Endometrial microvascular endothelial cells (primary cell): ENCODE results near the gene KLHDC9. TPM values are rescaled to one million over a fixed set of nuclear protein-coding genes. Genes with fewer than 3 reads are reported as not detected.

Experiments
- in situ Hi-C: cut with HindIII; loops from 2 replicates; pipeline ENCODE4 v1.10.0; 2017; ENCODE audit warnings: low sequenced_read_pairs, low pct_unique_long_range_greater_than_20kb; ENCODE audit errors: inconsistent ontology term
- total RNA-seq: library from RNA; depleted of rRNA; stranded (reverse); fragments of >200 nt; gene quantifications from one replicate; pipeline ENCODE4 v1.2.3, GENCODE V29; 2015; ENCODE audit errors: inconsistent ontology term

Gene KLHDC9
- total RNA-seq, 1 donor from 2014 or later = 0.46 TPM

DNA sequence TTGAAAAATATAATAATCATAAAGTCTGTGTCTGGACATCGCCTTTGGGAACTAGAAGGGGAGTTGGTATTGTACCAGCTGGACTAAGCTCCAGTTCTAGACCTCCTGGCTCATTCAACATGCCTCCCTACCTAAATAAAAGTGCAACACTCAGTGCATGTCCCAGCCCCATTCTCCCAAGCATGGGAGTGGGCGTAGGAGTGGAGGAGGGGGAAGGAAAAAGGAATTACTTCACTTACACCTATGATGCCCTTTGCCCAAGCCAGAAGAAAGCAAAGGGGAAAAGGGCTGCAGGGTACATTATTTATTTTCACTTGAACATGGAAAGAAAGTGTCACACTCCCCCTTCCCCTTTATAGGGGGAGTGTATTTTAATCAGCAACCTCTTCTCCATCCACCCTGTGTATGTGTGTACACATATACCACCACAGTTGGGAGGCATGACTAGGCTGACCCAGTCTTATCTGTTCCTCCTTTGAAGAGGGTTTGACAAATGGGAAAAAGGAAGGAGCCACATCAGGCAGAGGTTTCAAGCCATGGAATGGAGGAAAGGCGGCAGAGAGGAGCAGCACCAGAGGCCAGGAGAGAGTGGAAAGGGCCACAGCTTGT, 23.0 kb downstream of the KLHDC9 start:
- in situ Hi-C loops = no loop called here

DNA sequence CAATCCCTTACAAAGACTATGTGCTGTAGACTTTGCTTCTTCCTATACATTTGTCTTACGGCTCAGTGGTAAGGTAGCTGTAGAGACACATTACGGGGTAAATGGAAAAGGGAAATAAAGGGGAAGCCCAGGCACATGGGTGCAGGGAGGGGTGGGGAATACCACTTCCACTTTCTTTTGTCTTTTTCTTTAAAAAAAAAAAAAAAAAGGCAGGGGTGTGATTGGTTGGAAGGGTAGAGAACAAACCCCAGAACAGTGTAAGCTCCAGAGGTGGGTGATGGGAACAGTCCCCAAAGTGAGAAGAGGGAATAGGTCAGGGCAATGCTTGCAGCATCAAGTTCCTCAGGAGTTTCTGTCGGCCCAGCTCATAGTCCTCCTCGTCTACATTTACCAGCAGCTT, 23.7 kb downstream of the KLHDC9 start:
- in situ Hi-C loops = no loop called here

DNA sequence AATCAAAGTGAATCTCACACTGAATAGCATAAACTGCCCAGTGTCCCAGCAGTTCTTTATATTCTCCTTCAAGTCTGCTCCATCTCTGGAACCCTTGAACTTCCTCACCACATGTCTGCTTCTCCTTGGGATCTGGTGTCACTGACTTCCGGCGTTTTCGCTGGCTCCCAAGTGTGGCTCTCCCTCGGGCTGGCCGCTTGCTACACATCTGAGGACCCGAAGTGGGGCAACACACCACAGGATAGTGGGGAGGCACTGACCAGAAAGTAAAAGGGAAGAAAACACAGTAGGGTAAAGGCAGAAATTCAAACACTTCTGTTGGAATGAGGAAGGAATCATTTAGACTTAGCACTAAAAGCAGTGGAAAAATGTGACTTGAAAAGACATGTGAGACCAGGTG, 24.8 kb downstream of the KLHDC9 start:
- in situ Hi-C loops = no loop called here

DNA sequence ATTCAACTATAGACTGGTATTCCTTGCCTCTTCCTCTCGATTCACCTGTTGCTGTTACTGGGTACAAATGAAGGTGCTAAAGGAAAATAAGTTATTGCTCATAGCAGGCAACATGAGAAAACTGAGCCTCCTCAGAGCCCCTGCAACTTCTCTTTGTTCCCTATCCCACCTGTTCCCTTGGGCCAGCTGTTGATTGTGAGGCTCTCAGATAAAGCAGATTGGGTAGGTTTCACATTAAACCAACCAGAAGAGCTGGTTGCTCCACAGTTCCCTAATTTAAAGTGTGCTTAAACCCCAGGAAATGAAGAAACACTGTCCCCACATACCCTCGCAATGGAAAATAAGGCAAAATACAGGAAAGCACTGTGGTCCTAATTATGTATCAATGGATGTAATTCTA, 29.5 kb downstream of the KLHDC9 start:
- in situ Hi-C loops = no loop called here

DNA sequence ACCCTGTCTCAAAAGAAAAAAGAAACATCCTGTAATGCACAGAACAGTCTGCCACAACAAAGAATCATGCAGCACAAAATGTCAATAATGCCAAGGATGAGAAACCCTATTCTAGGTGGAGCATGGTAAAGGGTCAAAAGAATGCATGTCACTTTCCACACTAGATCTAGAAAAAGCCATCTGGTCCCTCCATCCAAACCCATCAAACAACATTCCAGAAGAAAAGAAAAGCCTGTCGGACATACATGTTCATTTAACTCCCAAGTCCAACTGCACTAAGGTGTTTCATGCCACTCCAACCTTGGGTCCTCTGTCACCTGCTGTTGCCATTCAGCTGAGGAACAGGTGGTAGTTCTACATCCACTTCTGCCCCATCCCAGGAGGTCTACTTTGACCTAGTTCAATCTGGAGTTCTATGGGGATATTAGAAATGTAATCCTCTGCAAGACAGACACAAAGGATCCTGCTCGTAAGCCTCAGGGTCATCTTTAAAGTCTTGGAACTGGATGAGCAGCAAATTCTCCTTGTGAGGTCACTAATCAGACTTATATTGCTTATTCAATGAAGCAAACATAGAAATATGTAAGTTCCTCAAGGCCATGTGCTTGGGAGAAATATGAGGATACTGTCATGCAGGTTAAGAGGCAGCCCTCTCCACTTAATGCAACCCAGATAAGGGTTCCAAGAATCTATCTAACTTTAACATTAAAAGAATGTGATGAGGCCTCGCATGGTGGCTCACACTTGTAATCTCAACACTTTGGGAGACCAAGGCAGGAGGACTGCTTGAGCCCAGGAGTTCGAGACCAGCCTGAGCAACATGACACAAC, 30.6 kb downstream of the KLHDC9 start:
- in situ Hi-C loops = no loop called here

DNA sequence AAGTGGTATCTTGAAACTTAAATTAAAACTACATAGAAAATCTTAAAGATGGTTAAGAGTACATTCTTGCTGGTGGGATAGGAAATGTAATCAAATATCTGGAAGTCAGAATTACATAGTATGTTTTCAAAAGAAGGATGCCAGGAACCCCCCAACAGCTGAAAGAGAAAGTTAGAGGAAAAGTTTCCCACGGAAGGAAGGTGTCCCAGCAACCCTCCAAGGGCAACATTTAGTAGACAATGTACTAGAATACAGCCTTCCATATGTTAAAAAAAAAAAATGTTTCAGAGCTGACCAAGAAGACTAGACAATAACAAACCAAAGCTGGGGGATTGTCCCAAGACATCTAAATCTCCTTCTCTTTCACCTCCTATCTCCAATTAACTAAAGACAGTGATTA, 32.1 kb downstream of the KLHDC9 start:
- in situ Hi-C loops = no loop called here

DNA sequence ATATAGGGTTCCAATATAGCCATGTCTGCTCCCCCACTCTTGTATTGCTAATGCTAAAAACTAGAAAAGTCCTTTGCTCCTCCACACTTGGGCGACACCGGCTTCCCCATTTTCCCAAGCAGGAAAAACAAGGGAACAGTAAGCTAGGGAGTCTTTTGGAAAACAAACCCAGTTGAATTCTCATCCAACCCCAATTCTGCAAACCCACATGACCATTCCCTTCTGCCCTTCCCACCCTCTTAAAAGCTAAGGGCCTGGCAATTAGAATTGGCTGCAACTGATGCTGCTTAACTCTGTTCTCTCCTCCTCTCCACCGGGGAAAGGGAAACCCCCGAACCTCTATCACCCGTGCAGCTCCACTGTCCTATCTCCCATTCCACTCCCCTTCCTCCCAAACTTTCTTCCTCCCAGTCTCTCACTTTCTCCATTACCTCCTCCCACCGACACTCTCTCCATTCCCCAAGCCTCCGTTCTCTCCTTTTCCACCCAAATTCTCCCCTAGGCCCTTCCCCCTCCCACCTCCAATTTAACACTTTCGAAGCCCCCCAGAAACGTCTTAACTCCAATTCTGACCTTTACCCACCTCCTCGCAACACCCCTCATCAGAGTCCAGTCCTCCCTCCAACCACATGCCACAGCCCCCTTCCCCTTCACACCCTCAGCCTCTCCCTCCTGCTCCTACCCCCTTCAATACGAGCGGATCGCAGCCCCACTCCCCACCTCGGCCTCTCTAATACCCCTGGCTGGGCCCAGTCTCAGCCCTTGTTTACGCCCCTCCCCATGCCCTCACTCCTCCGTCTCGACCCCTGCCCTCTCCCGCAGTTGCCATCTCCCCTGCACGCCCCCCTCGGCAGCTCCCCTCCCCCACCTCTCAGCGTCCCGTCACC, 33.6 kb downstream of the KLHDC9 start:
- in situ Hi-C loops = no loop called here

DNA sequence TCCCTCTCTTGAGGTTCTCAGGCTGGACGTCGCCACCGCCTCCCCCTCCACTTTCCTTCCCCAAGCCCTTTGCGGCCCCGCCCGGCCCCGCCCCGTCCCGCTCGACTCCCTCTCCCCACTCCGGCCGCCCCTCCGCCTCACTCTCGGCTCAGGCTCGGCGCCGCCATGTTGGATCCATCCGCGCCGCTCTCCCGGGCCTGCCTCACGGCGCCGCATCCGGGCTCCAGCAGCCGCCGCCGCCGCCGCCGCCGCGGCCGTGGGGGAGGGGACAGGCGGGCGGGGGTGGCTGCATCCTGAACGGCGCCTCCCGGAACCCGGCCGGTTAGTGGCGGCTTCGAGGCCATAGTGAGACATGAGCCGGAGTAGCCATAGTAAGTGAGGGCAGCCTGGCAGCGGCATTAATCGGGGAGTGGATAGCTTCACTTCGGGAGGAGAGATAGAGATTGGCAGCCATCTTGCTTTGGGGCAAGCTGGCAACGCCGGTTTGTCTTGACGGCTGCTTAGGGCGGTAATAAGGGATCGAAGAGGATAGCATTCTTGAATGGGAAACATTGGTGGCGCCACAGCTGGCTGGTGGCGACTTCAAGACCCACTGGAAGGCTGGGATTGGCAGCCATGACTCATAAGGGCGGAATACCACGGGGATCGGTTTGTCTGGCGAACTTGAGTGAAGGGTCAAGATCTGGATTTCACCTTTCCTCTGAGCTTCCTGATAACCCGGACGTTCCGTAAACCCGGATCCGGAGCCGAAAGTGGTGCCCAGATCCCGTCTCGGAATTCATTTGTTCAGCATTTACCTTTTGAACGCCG, 34.5 kb downstream of the KLHDC9 start, which contains the start of gene DEDD:
Gene DEDD (minus strand): TSS at position 258 of the 810 bp plus-strand sequence. CDS start 8,205 bp downstream, outside the sequence.
- in situ Hi-C loops = no loop called here

DNA sequence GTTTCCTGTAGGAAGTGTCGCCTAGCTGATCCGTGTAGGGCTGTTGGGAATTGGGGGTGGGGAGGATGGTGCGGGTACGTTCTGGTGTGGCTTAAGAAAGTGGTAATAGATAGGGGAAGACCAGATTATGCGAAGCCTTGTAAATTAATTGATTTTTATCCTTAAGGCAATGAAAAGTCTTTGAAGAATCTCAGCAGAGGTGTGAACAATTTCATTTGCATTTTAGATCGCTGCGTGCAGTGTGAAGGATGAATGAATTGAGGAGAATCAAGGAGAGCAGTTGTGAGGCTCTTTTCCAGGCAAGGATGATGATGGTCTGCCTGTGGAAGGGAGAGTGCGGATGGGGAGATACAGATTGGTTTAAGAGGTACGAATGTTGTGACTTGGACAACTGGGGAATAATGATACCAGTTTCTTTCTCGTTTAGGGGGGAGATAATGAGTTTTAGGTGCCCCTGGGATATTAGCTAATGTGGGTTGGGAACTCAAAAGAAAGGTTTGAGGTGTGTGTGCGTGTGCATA, 35.1 kb downstream of the KLHDC9 start:
- in situ Hi-C loops = no loop called here

DNA sequence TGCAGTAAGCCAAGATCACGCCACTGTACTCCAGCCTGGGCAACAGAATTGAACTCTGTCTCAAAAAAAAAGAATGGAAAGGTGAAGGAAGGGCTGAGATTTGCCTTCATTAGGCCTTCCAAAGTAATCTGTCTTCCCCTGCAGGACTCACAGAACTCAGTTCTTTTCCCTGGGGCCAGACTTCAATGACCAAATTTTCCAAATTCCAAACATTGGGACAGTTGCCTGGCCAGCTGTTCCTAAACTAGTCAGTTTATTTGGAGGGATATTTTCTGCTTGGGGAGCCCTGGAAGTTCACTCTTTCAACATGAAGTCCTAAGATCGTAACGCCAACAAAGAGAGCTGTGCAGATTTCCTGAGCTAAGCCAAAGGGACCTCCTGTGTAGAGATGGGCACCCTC, 39.7 kb downstream of the KLHDC9 start:
- in situ Hi-C loops = no loop called here

DNA sequence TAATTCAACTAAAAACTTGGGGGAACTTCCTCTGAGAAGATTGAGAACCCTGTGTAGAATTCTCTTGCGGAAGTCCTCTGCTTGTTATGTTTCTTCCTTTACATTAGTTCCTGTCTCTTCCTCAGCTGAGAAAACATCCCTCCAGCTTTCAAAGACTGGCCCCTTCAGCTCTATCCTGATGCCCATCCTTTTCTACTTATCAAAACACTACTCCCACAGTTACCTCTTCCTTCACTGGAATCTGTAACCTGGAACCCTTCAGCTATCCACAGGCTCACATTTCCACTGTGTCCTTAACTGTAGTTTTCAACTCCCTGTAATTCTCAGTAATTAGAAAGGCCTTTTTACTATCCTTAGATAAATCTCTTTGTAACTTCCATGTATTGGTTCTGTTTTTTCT, 40.3 kb downstream of the KLHDC9 start:
- in situ Hi-C loops = no loop called here

DNA sequence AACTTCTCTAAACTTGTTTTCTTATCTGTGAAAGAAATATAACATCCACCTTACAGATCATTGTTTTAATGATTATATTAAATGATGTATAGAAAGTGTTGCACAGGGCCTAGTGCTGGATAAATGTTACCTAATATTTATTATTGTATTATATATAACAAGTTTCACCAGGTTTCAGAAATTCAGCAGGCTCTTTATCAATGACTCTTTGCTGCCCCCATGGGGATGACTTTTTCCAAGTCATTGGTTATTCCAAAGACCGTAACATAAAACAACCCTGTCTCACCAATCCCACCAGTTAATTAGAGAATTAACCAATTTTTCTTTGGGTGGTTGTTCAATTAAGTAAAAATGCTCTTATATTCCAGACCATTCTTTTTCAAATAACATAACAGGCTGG, 41.6 kb downstream of the KLHDC9 start:
- in situ Hi-C loops = no loop called here

DNA sequence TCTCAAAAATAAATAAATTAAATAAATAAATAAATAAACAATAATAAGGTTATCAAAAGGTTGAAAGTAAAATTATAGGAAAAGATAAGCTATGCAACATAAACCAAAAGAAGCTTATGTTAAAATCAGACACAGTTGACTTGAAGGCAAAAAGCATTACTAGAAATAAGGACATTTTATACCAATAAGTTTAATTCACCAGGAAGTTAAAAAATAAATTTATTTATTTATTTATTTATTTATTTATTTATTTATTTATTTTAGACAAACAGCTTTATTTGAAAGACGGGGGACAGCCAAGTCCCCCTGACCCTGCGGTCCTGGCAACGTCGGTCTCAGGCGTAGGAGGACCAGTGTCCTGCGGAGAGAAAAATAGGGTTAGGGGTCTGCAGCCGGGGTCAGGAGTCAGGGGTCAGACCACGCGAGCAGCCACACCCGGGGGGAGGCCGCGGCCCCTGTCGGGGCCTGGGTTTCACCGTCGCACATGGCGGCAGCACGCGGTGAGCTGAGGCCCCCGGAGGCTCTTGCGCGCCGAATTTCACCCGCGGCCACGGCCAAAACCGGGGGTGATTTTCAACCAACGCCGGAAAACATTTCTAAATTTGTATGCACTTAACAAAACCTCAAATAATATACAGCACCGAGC, 42.7 kb downstream of the KLHDC9 start:
- in situ Hi-C loops = no loop called here

DNA sequence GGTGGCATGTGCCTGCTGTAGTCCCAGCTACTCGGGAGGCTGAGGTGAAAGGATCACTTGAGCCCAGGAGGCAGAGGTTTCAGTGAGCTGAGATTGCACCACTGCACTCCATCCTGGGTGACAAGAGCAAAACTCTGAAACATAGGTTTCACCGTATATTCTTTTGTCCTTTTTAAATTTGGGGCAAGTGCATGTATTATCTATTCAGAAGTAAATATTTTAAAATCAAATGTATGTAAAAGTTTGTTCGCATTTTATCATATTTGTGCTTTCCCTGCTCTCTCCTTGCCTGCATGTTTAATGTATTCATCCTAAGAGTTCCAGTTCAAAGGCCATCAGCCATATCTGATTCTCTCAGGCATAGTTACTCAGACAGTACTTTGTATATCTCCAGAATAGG, 47.7 kb downstream of the KLHDC9 start:
- in situ Hi-C loops = no loop called here
